Right lobe of liver (tissue), 6 donors: ENCODE results near the gene GNAL. TPM values are rescaled to one million over a fixed set of nuclear protein-coding genes. Genes with fewer than 3 reads are reported as not detected.

ENCODE experiments used
- ATAC-seq, 4 donors: fragments of 200-7000 bp; cut with Tn5 transposase; one replicate each; pipeline ENCODE4 v1.9.1; 2020; ENCODE audit warnings: mild to moderate bottlenecking in 4 of 4, moderate library complexity in 4 of 4
- DNase-seq, 3 donors: peaks; one replicate each; pipeline ENCODE4 v3.0.0-alpha.2; 2020
- H3K27ac ChIP-seq, 3 donors: fragments of 200-600 bp; one replicate each; pipeline ENCODE4 v1.8.0; 2022
- H3K27me3 ChIP-seq, 2 donors: fragments of 200-600 bp; one replicate each; pipeline ENCODE4 v1.8.0; 2022
- H3K36me3 ChIP-seq, 4 donors: fragments of 200-600 bp; sonication (generic) in 1 of 4; one replicate each; pipeline versions ENCODE4 v1.5.1 to v1.8.0; 2017 to 2022; ENCODE audit warnings: control low read depth in 1 of 4
- H3K4me1 ChIP-seq, 4 donors: fragments of 200-600 bp; sonication (generic) in 1 of 4; one replicate each; pipeline versions ENCODE4 v1.5.1 to v1.8.0; 2017 to 2022; ENCODE audit warnings: control low read depth in 1 of 4
- H3K4me3 ChIP-seq, 3 donors: fragments of 200-600 bp; one replicate each; pipeline ENCODE4 v1.8.0; 2022
- H3K9me3 ChIP-seq, 4 donors: fragments of 200-600 bp; sonication (generic) in 1 of 4; one replicate each; pipeline versions ENCODE4 v1.5.1 to v1.8.0; 2017 to 2022; ENCODE audit warnings: control low read depth in 1 of 4
- CTCF ChIP-seq, 4 donors: fragments of 200-600 bp in 3 of 4; fragments of 450-650 bp in 1 of 4; IDR thresholded peaks; one replicate each; pipeline versions ENCODE4 v1.5.1 to v1.8.0; 2016 to 2022; ENCODE audit warnings: antibody characterized with exemption in 4 of 4, mild to moderate bottlenecking in 2 of 4
- POLR2A ChIP-seq: fragments of 450-650 bp; IDR thresholded peaks from one replicate; pipeline ENCODE4 v1.6.1; 2017; ENCODE audit warnings: antibody characterized with exemption, mild to moderate bottlenecking
- WGBS: methylation state at CpG from one replicate; pipeline ENCODE4 v1.1.6; 2018; ENCODE audit warnings: low coverage, low lambda C conversion rate; ENCODE audit not compliant: insufficient coverage; ENCODE audit errors: missing lambda C conversion rate; 5-methylcytosine and 5-hydroxymethylcytosine counted together
- intact Hi-C, 2 donors: fragments of 100-400 bp; cut with DNase I; formaldehyde crosslinking; loops; one replicate each; pipeline versions ENCODE4 v1.11.2 to v1.14.1; 2022
- total RNA-seq, 6 experiments: library from RNA; depleted of rRNA in 2 of 6; stranded (reverse); fragments of >200 nt in 2 of 6; fragmentation: NEBNext Ultra II Directional in 3 of 6; extraction: Animal tissue kit (Norgen Biotek cat#: 25700) in 3 of 6; gene quantifications; one replicate each; pipeline versions ENCODE4 v1.1.0 to v1.2.4, GENCODE V29; 2016 to 2023
- donor health status: DM: no; HTN: yes; CAD: no.
- donor health status: DM: no; HTN: no; CAD: no.
- donor health status: DM: no; HTN: no; CAD: no.
- donor health status: DM: no; HTN: yes; CAD: no.
- donor health status: DM: no; HTN: yes; CAD: no.

Gene GNAL
- total RNA-seq, 6 experiments from 2014 or later: 0.19 to 1.9 (median 1.2) TPM

DNA sequence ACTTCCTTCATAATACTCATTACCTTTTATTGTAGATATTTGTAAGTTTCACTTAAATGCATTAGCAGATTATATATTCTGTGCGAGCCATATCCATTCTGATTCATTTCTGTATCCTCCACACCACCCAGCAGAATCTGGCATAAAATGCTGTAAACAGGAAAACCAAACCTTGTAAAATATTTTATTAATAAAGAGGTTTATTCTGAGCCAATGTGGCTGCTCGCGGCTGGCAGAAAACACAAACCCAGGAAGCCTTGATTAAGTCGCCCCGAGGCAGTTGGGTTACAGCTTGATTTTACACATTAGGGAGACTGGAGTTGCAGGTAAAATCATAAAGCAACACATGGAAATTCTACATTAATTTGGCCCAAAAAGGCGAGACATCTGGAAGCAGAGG is 40.5 kb downstream of the GNAL start:
- intact Hi-C loops: no loop called here
- Histone ChIP-seq H3K36me3 (no peaks in the 10 kb centered on the region), H3K4me1 (no peaks in the 10 kb centered on the region), H3K4me3 (no peak overlapping the region), H3K27me3 (no peaks in the 10 kb centered on the region), H3K9me3 (no peaks in the 10 kb centered on the region), H3K27ac (no peak overlapping the region)
- WGBS: 75% methylated on average over 6 of the region's 6 CpGs
- DNase-seq (no peak), ATAC-seq (no peak)
- TF ChIP-seq POLR2A (no peak), CTCF (IDR thresholded peaks at IDR 0.05) (no peak)

GRCh38 chr18:11733031-11733430 is 44.0 kb downstream of the GNAL start:
- intact Hi-C loops: loop anchor here (5.0 to 10.0 kb wide), 2 partner anchors 139 to 302 kb away; no protein-coding TSS in a partner anchor
- no peaks in the 10 kb centered on the region for H3K9me3 ChIP-seq
- no peaks in the 10 kb centered on the region for H3K4me1 ChIP-seq
- no peaks in the 10 kb centered on the region for H3K36me3 ChIP-seq
- no peaks in the 10 kb centered on the region for H3K27me3 ChIP-seq
- 5% methylated on average over 13 of the region's 17 CpGs for WGBS
- peak; percentile 76 to 95 (median 92) for TF ChIP-seq CTCF (IDR thresholded peaks at IDR 0.05)
- no peak for TF ChIP-seq POLR2A
- H3K27ac ChIP-seq: no peak overlapping the region
- DNase-seq: peak; percentile 79 to 81 (median 80)
- ATAC-seq: peak; percentile 96 to 99 (median 98)
- no peak overlapping the region for H3K4me3 ChIP-seq

GRCh38 chr18:11736656-11737055 is 47.6 kb downstream of the GNAL start:
- intact Hi-C loops: loop anchor here in 1 of 2 donors (10.0 kb wide), 1 partner anchor 298 kb away; no protein-coding TSS in a partner anchor
- no peak for DNase-seq
- Histone ChIP-seq H3K36me3 (no peaks in the 10 kb centered on the region), H3K4me3 (no peak overlapping the region), H3K27me3 (no peaks in the 10 kb centered on the region), H3K27ac (no peak overlapping the region), H3K4me1 (no peaks in the 10 kb centered on the region), H3K9me3 (no peaks in the 10 kb centered on the region)
- TF ChIP-seq POLR2A: no peak
- TF ChIP-seq CTCF (IDR thresholded peaks at IDR 0.05): no peak
- WGBS: 44% methylated on average over 1 of the region's 1 CpG
- ATAC-seq: no peak

GRCh38 chr18:11739893-11740292 is 50.8 kb downstream of the GNAL start:
- intact Hi-C loops: loop anchor here in 1 of 2 donors (10.0 kb wide), 1 partner anchor 295 kb away; no protein-coding TSS in a partner anchor
- Histone ChIP-seq H3K27me3 (no peaks in the 10 kb centered on the region), H3K4me1 (no peaks in the 10 kb centered on the region), H3K4me3 (no peak overlapping the region), H3K9me3 (no peaks in the 10 kb centered on the region), H3K36me3 (no peaks in the 10 kb centered on the region), H3K27ac (no peak overlapping the region)
- no peak for DNase-seq
- no peak for ATAC-seq
- TF ChIP-seq CTCF (IDR thresholded peaks at IDR 0.05) (no peak), POLR2A (no peak)
- 71% methylated on average over 7 of the region's 7 CpGs for WGBS

DNA sequence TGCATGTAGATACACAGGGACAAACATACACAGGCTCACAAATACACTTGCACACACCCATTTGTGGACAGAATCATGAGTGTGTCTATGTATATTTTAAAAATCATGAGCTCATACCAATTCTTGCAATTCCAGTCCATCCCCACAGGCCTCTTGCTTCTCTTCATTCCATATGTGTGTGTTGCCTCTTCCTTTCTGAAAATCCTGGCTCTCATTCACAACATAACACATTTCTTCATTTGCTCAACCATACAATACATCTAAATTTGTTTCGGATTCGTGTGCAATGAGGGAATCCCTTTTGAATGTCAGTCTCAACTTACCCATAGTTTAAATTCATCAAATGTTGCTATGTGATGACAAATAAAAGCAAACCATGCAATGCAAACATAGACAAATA is 51.4 kb downstream of the GNAL start:
- H3K36me3 ChIP-seq: no peaks in the 10 kb centered on the region
- no peak for DNase-seq
- H3K4me3 ChIP-seq: no peak overlapping the region
- TF ChIP-seq CTCF (IDR thresholded peaks at IDR 0.05): no peak
- TF ChIP-seq POLR2A: no peak
- intact Hi-C loops: no loop called here
- no peak overlapping the region for H3K27ac ChIP-seq
- no peaks in the 10 kb centered on the region for H3K27me3 ChIP-seq
- no peaks in the 10 kb centered on the region for H3K4me1 ChIP-seq
- 75% methylated on average over 2 of the region's 2 CpGs for WGBS
- H3K9me3 ChIP-seq: no peaks in the 10 kb centered on the region
- ATAC-seq: no peak
